Sigmoid colon (tissue), 7 donors: Measurements from ENCODE around the gene HHIPL2. TPM values are rescaled to one million over a fixed set of nuclear protein-coding genes. Genes with fewer than 3 reads are reported as not detected.

Experiments
- DNase-seq: peaks from one replicate; pipeline ENCODE4 v3.0.0-alpha.2; 2019
- H3K27ac ChIP-seq, 4 donors: fragments of 200-600 bp; sonication (generic); one replicate each; pipeline ENCODE4 v1.5.1; 2016 to 2019; ENCODE audit warnings: mild to moderate bottlenecking in 1 of 4
- H3K27me3 ChIP-seq, 3 donors: fragments of 200-600 bp; sonication (generic); one replicate each; pipeline ENCODE4 v1.5.1; 2019; ENCODE audit warnings: mild to moderate bottlenecking in 1 of 3
- H3K36me3 ChIP-seq, 4 donors: fragments of 200-600 bp; sonication (generic); one replicate each; pipeline ENCODE4 v1.5.1; 2016 to 2019
- H3K4me1 ChIP-seq, 4 donors: fragments of 200-600 bp; sonication (generic); one replicate each; pipeline ENCODE4 v1.5.1; 2017 to 2019
- H3K4me3 ChIP-seq, 4 donors: fragments of 200-600 bp; sonication (generic); one replicate each; pipeline ENCODE4 v1.5.1; 2017 to 2019; ENCODE audit warnings: mild to moderate bottlenecking in 2 of 4, moderate library complexity in 1 of 4
- H3K9me3 ChIP-seq, 4 donors: fragments of 200-600 bp in 3 of 4; sonication (generic) in 3 of 4; one replicate each; pipeline versions ENCODE4 v1.5.1 to v1.6.1; 2013 to 2019
- EP300 ChIP-seq, 4 donors: sonication (generic); formaldehyde crosslinking; IDR thresholded peaks; one replicate each; pipeline ENCODE4 v1.6.1; 2017; ENCODE audit warnings: antibody characterized with exemption in 4 of 4
- POLR2A ChIP-seq, 2 donors: fragments of 450-650 bp; IDR thresholded peaks; one replicate each; pipeline ENCODE4 v1.6.1; 2016; ENCODE audit warnings: antibody characterized with exemption in 2 of 2, mild to moderate bottlenecking in 2 of 2, moderate library complexity in 2 of 2
- POLR2AphosphoS5 ChIP-seq, 4 donors: sonication (generic); formaldehyde crosslinking; IDR thresholded peaks; one replicate each; pipeline ENCODE4 v1.6.1; 2017; ENCODE audit warnings: antibody characterized with exemption in 4 of 4
- WGBS, 2 donors: extraction: QIAGEN DNeasy Blood & Tissue Kit; methylation state at CpG; one replicate each; pipeline ENCODE4 v1.1.7; 2013; 5-methylcytosine and 5-hydroxymethylcytosine counted together
- intact Hi-C: fragments of 100-400 bp; cut with DNase I; formaldehyde crosslinking; loops from one replicate; pipeline ENCODE4 v1.15.1; 2023
- polyA plus RNA-seq, 3 donors: library from polyadenylated mRNA; stranded (reverse); fragments of 200-250 nt; gene quantifications; one replicate each; pipeline ENCODE4 v1.2.3, GENCODE V29; 2013
- total RNA-seq, 4 donors: library from RNA; depleted of rRNA; stranded (reverse); fragments of >200 nt; gene quantifications; one replicate each; pipeline ENCODE4 v1.1.0, GENCODE V29; 2016
- TF ChIP-seq, protein P1 (sequence below), 4 experiments: fragments of 450-650 bp in 3 of 4; fragments of 200-600 bp in 1 of 4; IDR thresholded peaks; one replicate each; pipeline ENCODE4 v1.5.1; 2016 to 2019; ENCODE audit warnings: antibody characterized with exemption in 4 of 4, mild to moderate bottlenecking in 3 of 4, moderate library complexity in 2 of 4
- donor health status: healthy with polysubstance abuse.
- donor health status: Bipolar disorder and iron deficiency.
- donor health status: healthy.

HHIPL2 gene
- total and polyA plus RNA-seq, 7 donors = 0.13 TPM; not detected in 6

DNA sequence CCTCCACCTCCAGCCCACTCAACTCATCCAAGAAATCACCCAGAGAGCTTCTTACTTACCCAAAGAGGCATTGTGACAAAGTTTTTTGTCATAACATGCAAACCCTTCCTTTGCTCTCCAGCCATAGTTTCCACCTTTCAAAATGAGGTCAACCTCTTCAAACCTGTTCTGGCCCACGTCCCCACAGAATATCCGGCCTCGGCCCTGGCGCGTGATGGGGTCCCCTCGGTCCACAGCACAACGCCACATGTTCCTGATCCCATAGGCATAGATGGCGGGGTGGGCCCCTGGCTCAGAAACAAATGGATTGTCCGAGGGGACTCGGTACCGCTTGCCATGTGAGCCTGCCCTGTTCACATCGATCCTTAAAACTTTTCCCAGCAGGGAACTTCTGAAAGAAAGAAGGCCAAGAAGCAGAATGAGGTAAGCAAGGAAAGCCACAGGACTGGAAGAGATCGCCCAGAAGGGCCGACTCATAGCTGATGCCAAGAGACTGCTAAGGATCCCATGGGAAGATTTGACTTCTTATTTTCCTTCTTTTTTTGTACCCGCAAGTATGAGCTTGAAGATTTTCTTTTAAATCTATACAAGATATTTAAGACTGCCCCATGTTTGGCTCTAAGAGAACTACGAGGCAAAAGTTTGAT lies 7.8 kb downstream of the HHIPL2 start:
- TF ChIP-seq, protein P1, sequence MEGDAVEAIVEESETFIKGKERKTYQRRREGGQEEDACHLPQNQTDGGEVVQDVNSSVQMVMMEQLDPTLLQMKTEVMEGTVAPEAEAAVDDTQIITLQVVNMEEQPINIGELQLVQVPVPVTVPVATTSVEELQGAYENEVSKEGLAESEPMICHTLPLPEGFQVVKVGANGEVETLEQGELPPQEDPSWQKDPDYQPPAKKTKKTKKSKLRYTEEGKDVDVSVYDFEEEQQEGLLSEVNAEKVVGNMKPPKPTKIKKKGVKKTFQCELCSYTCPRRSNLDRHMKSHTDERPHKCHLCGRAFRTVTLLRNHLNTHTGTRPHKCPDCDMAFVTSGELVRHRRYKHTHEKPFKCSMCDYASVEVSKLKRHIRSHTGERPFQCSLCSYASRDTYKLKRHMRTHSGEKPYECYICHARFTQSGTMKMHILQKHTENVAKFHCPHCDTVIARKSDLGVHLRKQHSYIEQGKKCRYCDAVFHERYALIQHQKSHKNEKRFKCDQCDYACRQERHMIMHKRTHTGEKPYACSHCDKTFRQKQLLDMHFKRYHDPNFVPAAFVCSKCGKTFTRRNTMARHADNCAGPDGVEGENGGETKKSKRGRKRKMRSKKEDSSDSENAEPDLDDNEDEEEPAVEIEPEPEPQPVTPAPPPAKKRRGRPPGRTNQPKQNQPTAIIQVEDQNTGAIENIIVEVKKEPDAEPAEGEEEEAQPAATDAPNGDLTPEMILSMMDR (IDR thresholded peaks at IDR 0.05) = no peak
- TF ChIP-seq POLR2AphosphoS5 (IDR thresholded peaks at IDR 0.05) = no peak
- TF ChIP-seq EP300 (IDR thresholded peaks at IDR 0.05) = no peak
- no peak for TF ChIP-seq POLR2A (IDR thresholded peaks at IDR 0.05)
- Histone ChIP-seq H3K36me3 (no peaks in the 10 kb centered on the region), H3K9me3 (no peaks in the 10 kb centered on the region), H3K27me3 (peaks cover 0 to 17% (median under 1%) of the 10 kb centered on the region in 3 donors), H3K4me1 (no peaks in the 10 kb centered on the region), H3K27ac (no peak overlapping the region), H3K4me3 (no peak overlapping the region)
- WGBS, 2 donors = 84 to 87% methylated on average over 16 of the region's 16 CpGs
- intact Hi-C loops = no loop called here
- DNase-seq = no peak

DNA sequence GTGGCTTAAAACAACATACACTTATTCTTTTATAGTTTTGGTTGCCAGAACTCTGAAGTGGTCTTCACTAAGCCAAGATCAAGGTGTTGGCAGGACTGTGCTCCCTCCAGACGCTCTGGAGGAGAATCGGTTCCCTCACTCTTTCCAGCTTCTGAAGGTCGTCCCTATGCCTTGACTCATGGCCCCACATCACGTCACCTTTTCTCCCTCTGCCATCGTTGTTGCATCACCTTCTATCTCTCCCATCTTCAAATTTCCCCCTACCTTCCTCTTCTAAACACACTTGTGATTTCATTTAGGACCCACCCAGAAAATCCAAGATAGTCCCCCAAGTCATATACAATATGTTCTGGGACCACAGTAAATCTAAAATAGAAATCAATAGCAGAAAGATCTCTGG lies 12.4 kb downstream of the HHIPL2 start:
- intact Hi-C loops = no loop called here
- no peaks in the 10 kb centered on the region for H3K36me3 ChIP-seq
- H3K4me3 ChIP-seq = no peak overlapping the region
- H3K27ac ChIP-seq = no peak overlapping the region
- H3K4me1 ChIP-seq = no peaks in the 10 kb centered on the region
- 88 to 91% methylated on average over 5 of the region's 5 CpGs for WGBS, 2 donors
- no peaks in the 10 kb centered on the region for H3K27me3 ChIP-seq
- H3K9me3 ChIP-seq = no peaks in the 10 kb centered on the region
- DNase-seq = no peak
- TF ChIP-seq, protein P1 (IDR thresholded peaks at IDR 0.05) = no peak
- no peak for TF ChIP-seq EP300 (IDR thresholded peaks at IDR 0.05)
- no peak for TF ChIP-seq POLR2AphosphoS5 (IDR thresholded peaks at IDR 0.05)

DNA sequence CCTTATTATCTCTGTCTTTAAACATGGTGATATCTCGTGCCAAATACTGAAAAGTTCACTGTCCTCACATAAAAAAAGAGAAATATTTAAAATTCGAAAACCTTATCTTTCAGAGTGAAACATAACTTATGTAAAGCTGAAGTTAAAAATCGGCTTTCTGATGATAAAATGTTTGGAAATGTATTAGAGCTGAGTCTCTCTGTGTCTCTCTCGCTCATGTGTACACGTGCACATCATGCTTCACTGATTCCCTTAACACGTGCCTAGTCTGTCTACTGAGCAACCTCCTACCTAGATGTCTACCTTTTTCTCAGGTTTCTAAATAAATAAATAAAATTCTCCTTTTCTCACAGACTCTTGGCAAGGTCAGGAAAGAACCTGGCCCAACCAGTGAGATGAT lies 17.1 kb downstream of the HHIPL2 start:
- Histone ChIP-seq H3K9me3 (no peaks in the 10 kb centered on the region), H3K27ac (no peak overlapping the region), H3K27me3 (peaks cover 0 to 2% (median 0%) of the 10 kb centered on the region in 3 donors), H3K4me1 (no peaks in the 10 kb centered on the region), H3K36me3 (no peaks in the 10 kb centered on the region), H3K4me3 (no peak overlapping the region)
- no peak for DNase-seq
- intact Hi-C loops = no loop called here
- WGBS, 2 donors = 68 to 81% methylated on average over 6 of the region's 6 CpGs
- TF ChIP-seq, protein P1 (IDR thresholded peaks at IDR 0.05) = no peak
- TF ChIP-seq POLR2A (IDR thresholded peaks at IDR 0.05) = no peak
- TF ChIP-seq EP300 (IDR thresholded peaks at IDR 0.05) = no peak
- TF ChIP-seq POLR2AphosphoS5 (IDR thresholded peaks at IDR 0.05) = no peak

DNA sequence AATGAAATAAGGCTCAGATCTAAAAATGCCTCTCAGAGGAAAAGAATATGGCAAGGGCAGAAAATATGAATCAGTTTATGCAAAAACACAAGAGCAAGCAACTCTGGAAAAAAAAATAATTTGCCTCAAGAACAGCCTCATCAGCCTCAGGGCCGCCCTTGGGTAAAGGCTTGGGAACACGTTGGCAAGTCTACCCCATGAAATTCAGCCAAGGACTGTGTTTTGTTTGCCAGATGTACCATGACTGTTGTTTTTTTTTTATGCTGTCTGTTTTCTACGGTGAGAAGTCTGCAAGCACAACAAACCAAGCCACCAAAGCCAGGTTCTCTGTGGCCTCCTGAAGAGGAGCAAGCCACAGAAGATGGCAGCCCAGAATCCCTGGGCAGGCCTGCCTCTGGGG lies 18.0 kb downstream of the HHIPL2 start:
- TF ChIP-seq, protein P1 (IDR thresholded peaks at IDR 0.05) = no peak
- TF ChIP-seq POLR2AphosphoS5 (IDR thresholded peaks at IDR 0.05) (no peak), POLR2A (IDR thresholded peaks at IDR 0.05) (no peak), EP300 (IDR thresholded peaks at IDR 0.05) (no peak)
- no peaks in the 10 kb centered on the region for H3K4me1 ChIP-seq
- H3K9me3 ChIP-seq = no peaks in the 10 kb centered on the region
- intact Hi-C loops = no loop called here
- no peaks in the 10 kb centered on the region for H3K36me3 ChIP-seq
- DNase-seq = no peak
- WGBS, 2 donors = 67 to 75% methylated on average over 3 of the region's 3 CpGs
- no peak overlapping the region for H3K27ac ChIP-seq
- peaks cover 0 to 4% (median 0%) of the 10 kb centered on the region in 3 donors for H3K27me3 ChIP-seq
- no peak overlapping the region for H3K4me3 ChIP-seq

DNA sequence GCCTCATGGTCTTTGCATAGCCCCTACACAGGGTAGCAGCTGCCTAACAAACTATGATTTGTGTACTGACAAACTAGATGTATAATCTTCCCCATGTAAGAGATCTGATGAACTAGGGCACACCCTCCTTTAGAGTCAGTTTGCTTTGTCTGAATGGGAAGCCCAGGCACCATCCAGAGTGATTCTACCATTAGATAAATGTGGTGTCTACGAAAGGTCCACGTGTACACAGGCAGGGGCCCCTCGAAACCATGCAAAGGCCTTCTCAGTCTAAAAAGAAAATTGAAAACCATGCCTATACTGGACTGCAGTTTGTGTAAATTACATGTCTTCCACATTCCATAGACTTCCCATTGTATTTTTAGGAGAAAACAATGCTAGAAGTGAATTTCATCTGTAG lies 18.7 kb downstream of the HHIPL2 start:
- DNase-seq = no peak
- H3K9me3 ChIP-seq = no peaks in the 10 kb centered on the region
- WGBS, 2 donors = 91 to 94% methylated on average over 3 of the region's 3 CpGs
- no peak for TF ChIP-seq POLR2A (IDR thresholded peaks at IDR 0.05)
- TF ChIP-seq POLR2AphosphoS5 (IDR thresholded peaks at IDR 0.05) = no peak
- TF ChIP-seq, protein P1 (IDR thresholded peaks at IDR 0.05) = no peak
- TF ChIP-seq EP300 (IDR thresholded peaks at IDR 0.05) = no peak
- no peak overlapping the region for H3K27ac ChIP-seq
- peaks cover 0 to 4% (median 0%) of the 10 kb centered on the region in 3 donors for H3K27me3 ChIP-seq
- H3K36me3 ChIP-seq = no peaks in the 10 kb centered on the region
- intact Hi-C loops = no loop called here
- no peak overlapping the region for H3K4me3 ChIP-seq
- H3K4me1 ChIP-seq = no peaks in the 10 kb centered on the region
